IMR-90 (cell line): ENCODE data around the gene ZNF593. TPM values are rescaled to one million over a fixed set of nuclear protein-coding genes. Genes with fewer than 3 reads are reported as not detected.

ENCODE experiments used
- ATAC-seq: fragments of 200-7000 bp; cut with Tn5 transposase; 2 replicates; pipeline ENCODE4 v1.9.1; 2020; ENCODE audit warnings: low read depth, mild to moderate bottlenecking, moderate library complexity
- BruUV-seq: library from RNA; stranded (reverse); fragments of 400-500 nt; replicated peaks from 2 replicates; lab custom pipeline; 2021; lab: Mats Ljungman, UMichigan
- CTCF ChIA-PET: fragments of 300-600 bp; formaldehyde crosslinking; extraction: SDS; loops from one replicate; lab custom pipeline; 2021; ENCODE audit warnings: antibody characterized with exemption; lab: Yijun Ruan, JAX
- POLR2A ChIA-PET: fragments of 300-600 bp; sonication (Branson Sonifier 250); formaldehyde crosslinking; loops from one replicate; lab custom pipeline; 2022; ENCODE audit warnings: antibody characterized with exemption; ENCODE audit not compliant: unreplicated experiment; lab: Charles Lee
- DNase-seq: peaks from one replicate; pipeline ENCODE4 v3.0.0; 2013
- H2AFZ ChIP-seq: replicated peaks from 2 replicates; pipeline ENCODE3; 2013; ENCODE audit warnings: low read length, mild to moderate bottlenecking; ENCODE audit not compliant: poor library complexity
- H2AK5ac ChIP-seq: 2 replicates; pipeline ENCODE4 v1.6.1; 2013; ENCODE audit warnings: low read depth, low read length, inconsistent platforms
- H2AK9ac ChIP-seq: replicated peaks from 2 replicates; pipeline ENCODE3; 2013; ENCODE audit warnings: mild to moderate bottlenecking, low read depth, low read length, moderate library complexity; ENCODE audit not compliant: poor library complexity
- H2BK120ac ChIP-seq: 2 replicates; pipeline ENCODE4 v1.6.1; 2013; ENCODE audit warnings: low read depth, low read length, inconsistent platforms
- H2BK15ac ChIP-seq: 3 replicates; pipeline ENCODE4 v1.6.1; 2013; ENCODE audit warnings: low read depth, low read length, inconsistent platforms
- H2BK20ac ChIP-seq: 2 replicates; pipeline ENCODE4 v1.6.1; 2013; ENCODE audit warnings: low read depth, mild to moderate bottlenecking, inconsistent platforms, low read length, moderate library complexity
- H2BK5ac ChIP-seq: 2 replicates; pipeline ENCODE4 v1.6.1; 2013; ENCODE audit warnings: mild to moderate bottlenecking, low read depth, low read length, inconsistent platforms; ENCODE audit not compliant: poor library complexity, severe bottlenecking
- H3K14ac ChIP-seq: replicated peaks from 2 replicates; pipeline ENCODE4 v1.6.1; 2013; ENCODE audit warnings: low read depth, low read length, inconsistent platforms
- H3K18ac ChIP-seq: 2 replicates; pipeline ENCODE4 v1.6.1; 2013; ENCODE audit warnings: low read depth, low read length, control low read depth
- H3K23ac ChIP-seq: 2 replicates; pipeline ENCODE4 v1.6.1; 2013; ENCODE audit warnings: low read depth, low read length, inconsistent platforms
- H3K27ac ChIP-seq: 2 replicates; pipeline ENCODE4 v1.5.1; 2013; ENCODE audit warnings: mild to moderate bottlenecking, control low read depth, low read length; ENCODE audit not compliant: insufficient read depth
- H3K27me3 ChIP-seq: 2 replicates; pipeline ENCODE4 v1.6.1; 2013; ENCODE audit warnings: low read length; ENCODE audit not compliant: control insufficient read depth, insufficient read depth
- H3K36me3 ChIP-seq: 2 replicates; pipeline ENCODE4 v1.6.1; 2013; ENCODE audit warnings: low read length, mixed read lengths; ENCODE audit not compliant: control insufficient read depth, insufficient read depth
- H3K4ac ChIP-seq: 2 replicates; pipeline ENCODE4 v1.6.1; 2013; ENCODE audit warnings: low read depth, low read length, inconsistent platforms
- H3K4me1 ChIP-seq: 2 replicates; pipeline ENCODE4 v1.6.1; 2013; ENCODE audit warnings: low read length, mixed read lengths; ENCODE audit not compliant: control insufficient read depth, insufficient read depth
- H3K4me2 ChIP-seq: 2 replicates; pipeline ENCODE4 v1.6.1; 2013; ENCODE audit warnings: low read depth, mild to moderate bottlenecking, control low read depth, low read length, moderate library complexity
- H3K4me3 ChIP-seq: 2 replicates; pipeline ENCODE4 v1.5.1; 2013; ENCODE audit warnings: low read depth, mild to moderate bottlenecking, control low read depth, low read length, moderate library complexity; ENCODE audit not compliant: insufficient read depth
- H3K56ac ChIP-seq: 2 replicates; pipeline ENCODE4 v1.6.1; 2013; ENCODE audit warnings: low read length, inconsistent platforms; ENCODE audit not compliant: insufficient read depth; ENCODE audit errors: extremely low read depth
- H3K79me1 ChIP-seq, 2 experiments: 2 replicates each; pipeline ENCODE4 v1.6.1; 2013; ENCODE audit warnings: low read length in 2 of 2, inconsistent platforms in 1 of 2, low read depth in 1 of 2
- H3K9ac ChIP-seq: 2 replicates; pipeline ENCODE4 v1.6.1; 2013; ENCODE audit warnings: low read depth, low read length, control low read depth
- H3K9me1 ChIP-seq: 2 replicates; pipeline ENCODE4 v1.6.1; 2013; ENCODE audit warnings: low read length, inconsistent platforms; ENCODE audit not compliant: insufficient read depth
- H3K9me3 ChIP-seq: 2 replicates; pipeline ENCODE4 v1.6.1; 2013; ENCODE audit warnings: low read length; ENCODE audit not compliant: control insufficient read depth, insufficient read depth
- H4K20me1 ChIP-seq: 2 replicates; pipeline ENCODE4 v1.6.1; 2013; ENCODE audit warnings: low read length, inconsistent platforms; ENCODE audit not compliant: insufficient read depth
- H4K5ac ChIP-seq: 2 replicates; pipeline ENCODE4 v1.6.1; 2013; ENCODE audit warnings: mild to moderate bottlenecking, low read depth, low read length, control low read depth
- H4K8ac ChIP-seq, 2 experiments: 2 replicates each; pipeline ENCODE4 v1.6.1; 2013; ENCODE audit warnings: low read depth in 2 of 2, low read length in 2 of 2, control low read depth in 1 of 2, inconsistent platforms in 1 of 2
- H4K91ac ChIP-seq: 2 replicates; pipeline ENCODE4 v1.6.1; 2013; ENCODE audit warnings: low read depth, low read length, inconsistent platforms; ENCODE audit not compliant: insufficient read depth
- BHLHE40 ChIP-seq: fragments of 150-350 bp; IDR thresholded peaks from 2 replicates; pipeline ENCODE4 v1.6.1; 2016; ENCODE audit warnings: mild to moderate bottlenecking, low read depth, low read length
- CHD1 ChIP-seq: IDR thresholded peaks from 2 replicates; pipeline ENCODE4 v1.6.1; 2012; ENCODE audit warnings: low read depth, low read length, improper control_type of control experiment
- CTCF ChIP-seq: conservative IDR thresholded peaks from 2 replicates; pipeline ENCODE4 v1.5.1; 2012; ENCODE audit warnings: mild to moderate bottlenecking, low read depth, low read length, improper control_type of control experiment
- ELK1 ChIP-seq: fragments of 150-350 bp; IDR thresholded peaks from 2 replicates; pipeline ENCODE4 v1.6.1; 2016; ENCODE audit warnings: low read depth, mild to moderate bottlenecking, low read length, moderate library complexity, borderline replicate concordance
- MAFK ChIP-seq: IDR thresholded peaks from 2 replicates; pipeline ENCODE4 v1.6.1; 2012; ENCODE audit warnings: low read depth, low read length, improper control_type of control experiment
- MAZ ChIP-seq: IDR thresholded peaks from 2 replicates; pipeline ENCODE4 v1.6.1; 2012; ENCODE audit warnings: low read depth, mild to moderate bottlenecking, low read length, improper control_type of control experiment, moderate library complexity, borderline replicate concordance
- MXI1 ChIP-seq: IDR thresholded peaks from 2 replicates; pipeline ENCODE4 v1.6.1; 2012; ENCODE audit warnings: low read depth, mild to moderate bottlenecking, low read length, moderate library complexity, borderline replicate concordance
- NFE2L2 ChIP-seq: fragments of 150-350 bp; IDR thresholded peaks from 2 replicates; pipeline ENCODE4 v1.6.1; 2016; ENCODE audit warnings: low read depth, mild to moderate bottlenecking, low read length
- POLR2A ChIP-seq: IDR thresholded peaks from 2 replicates; pipeline ENCODE4 v1.6.1; 2012; ENCODE audit warnings: mild to moderate bottlenecking, low read depth, low read length
- RAD21 ChIP-seq: IDR thresholded peaks from 2 replicates; pipeline ENCODE4 v1.6.1; 2012; ENCODE audit warnings: low read length, improper control_type of control experiment
- RCOR1 ChIP-seq: IDR thresholded peaks from 2 replicates; pipeline ENCODE4 v1.6.1; 2012; ENCODE audit warnings: mild to moderate bottlenecking, low read length, improper control_type of control experiment; ENCODE audit not compliant: insufficient replicate concordance
- SMC3 ChIP-seq: fragments of 150-350 bp; IDR thresholded peaks from 2 replicates; pipeline ENCODE4 v1.6.1; 2016; ENCODE audit warnings: low read depth, mild to moderate bottlenecking, antibody characterized with exemption, low read length, moderate library complexity
- WGBS, 2 experiments: methylation state at CpG; one replicate each; pipeline versions ENCODE4 v1.1.5 to v1.1.7; 2013; ENCODE audit warnings: missing lambda C conversion rate in 2 of 2; ENCODE audit not compliant: insufficient read length in 1 of 2; ENCODE audit errors: extremely low coverage in 2 of 2; 5-methylcytosine and 5-hydroxymethylcytosine counted together
- dilution Hi-C: fragments of 300-500 bp; cut with HindIII; formaldehyde crosslinking; loops from one replicate; pipeline ENCODE4 v1.14.3; 2018; ENCODE audit warnings: low sequenced_read_pairs; ENCODE audit not compliant: unreplicated experiment
- in situ Hi-C: fragments of 300-500 bp; cut with MboI; formaldehyde crosslinking; loops from 3 replicates; pipeline ENCODE4 v1.14.3; 2019; ENCODE audit warnings: low sequenced_read_pairs, inconsistent platforms, mixed read lengths
- intact Hi-C: fragments of 100-400 bp; cut with micrococcal nuclease; formaldehyde crosslinking; loops from 2 replicates; pipeline ENCODE4 v1.10.0; 2022
- polyA plus RNA-seq, 3 experiments: library from polyadenylated mRNA; depleted of rRNA; stranded (reverse); fragments of >200 nt; gene quantifications; 2 replicates each; pipeline ENCODE4 v1.2.3, GENCODE V29; 2012; ENCODE audit warnings: low replicate concordance in 1 of 3
- total RNA-seq: library from RNA; depleted of rRNA; stranded (reverse); fragments of >200 nt; gene quantifications from 2 replicates; pipeline ENCODE4 v1.2.3, GENCODE V29; 2012

Gene ZNF593
- total and polyA plus RNA-seq, 2 of the 4 experiments (the other 2 are of a cell fraction): 22.2 to 57.7 TPM

GRCh38 chr1:26145960-26146294 is 23.8 kb upstream of the ZNF593 start:
- Histone ChIP-seq H3K36me3 (no peaks in the 10 kb centered on the region), H3K56ac (no peak overlapping the region), H3K27ac (no peak overlapping the region), H3K4me2 (no peak overlapping the region), H3K9me1 (no peaks in the 10 kb centered on the region), H2BK20ac (no peak overlapping the region), H2AK9ac (no peak overlapping the region), H3K4ac (no peak overlapping the region), H2BK5ac (no peak overlapping the region), H3K18ac (no peak overlapping the region), H2BK15ac (no peak overlapping the region), H2BK120ac (no peak overlapping the region), H3K4me3 (no peak overlapping the region), H4K91ac (no peak overlapping the region), H4K8ac (no peak overlapping the region), H3K14ac (no peak overlapping the region), H3K9ac (no peak overlapping the region), H4K20me1 (no peaks in the 10 kb centered on the region), H3K23ac (no peak overlapping the region), H3K9me3 (no peaks in the 10 kb centered on the region), H3K79me1 (no peaks in the 10 kb centered on the region), H3K4me1 (no peaks in the 10 kb centered on the region), H4K5ac (no peak overlapping the region), H2AFZ (no peak overlapping the region), H2AK5ac (no peak overlapping the region), H3K27me3 (peaks cover 32% of the 10 kb centered on the region)
- no CpG with 5 or more reads among the region's 6 CpGs for WGBS, 2 experiments
- intact Hi-C loops: loop anchor here (1.0 kb wide), 2 partner anchors 41 to 110 kb away; no protein-coding TSS in a partner anchor
- dilution Hi-C loops: no loop called here
- TF ChIP-seq MAZ (no peak), RCOR1 (no peak), CTCF (no peak), CHD1 (no peak), ELK1 (no peak), POLR2A (no peak), BHLHE40 (no peak), MXI1 (no peak), RAD21 (no peak), MAFK (no peak), NFE2L2 (no peak), SMC3 (no peak)
- ChIA-PET POLR2A (no interaction called here), CTCF (interaction anchor here (1.2 to 1.6 kb wide), 4 partner anchors 20 to 250 kb away, joined by 3 to 8 read pairs (median 4); no protein-coding TSS in a partner anchor)
- DNase-seq (no peak), ATAC-seq (no peak)
- in situ Hi-C loops: loop anchor here (5.0 kb wide), 2 partner anchors 39 to 104 kb away; no protein-coding TSS in a partner anchor
- BruUV-seq: no TSS peak
